GM21723 (cell line): Measurements from ENCODE around the gene TAF11L9.
"Not testable (repeated sequence)": the region's sequence is repeated elsewhere in the genome, so short reads cannot be mapped to it uniquely, and the experiment has no call there.

Experiments
- ATAC-seq: cut with Tn5 transposase; IDR thresholded peaks from one replicate; pipeline ENCODE4 v1.9.1; 2021; ENCODE audit warnings: mild to moderate bottlenecking, moderate library complexity; ENCODE audit not compliant: unreplicated experiment

The TAF11L9 gene

DNA sequence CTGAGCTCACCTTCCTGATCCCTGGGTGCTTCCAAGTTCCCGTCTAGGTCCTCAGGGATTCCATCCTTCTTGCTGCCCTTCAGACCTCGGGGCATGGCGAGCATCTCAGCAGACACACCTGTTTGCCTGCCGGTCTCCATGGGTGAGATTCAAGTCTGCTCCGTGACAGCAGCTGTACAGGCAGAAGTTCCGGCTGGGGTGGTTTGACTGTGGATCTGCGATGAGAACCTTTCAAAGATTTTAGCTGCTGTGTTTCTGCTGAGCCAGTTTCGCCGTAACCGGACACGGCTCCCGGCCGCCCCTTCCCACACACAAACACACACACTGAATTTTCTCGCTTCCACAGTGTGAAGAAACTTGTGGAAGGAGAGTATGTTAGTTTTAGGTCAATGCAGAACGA, at the start of gene TAF11L9:
Gene TAF11L9, minus strand, starts transcription at position 140 of the 400 bp plus-strand sequence.
- ATAC-seq, result not testable (repeated sequence)

DNA sequence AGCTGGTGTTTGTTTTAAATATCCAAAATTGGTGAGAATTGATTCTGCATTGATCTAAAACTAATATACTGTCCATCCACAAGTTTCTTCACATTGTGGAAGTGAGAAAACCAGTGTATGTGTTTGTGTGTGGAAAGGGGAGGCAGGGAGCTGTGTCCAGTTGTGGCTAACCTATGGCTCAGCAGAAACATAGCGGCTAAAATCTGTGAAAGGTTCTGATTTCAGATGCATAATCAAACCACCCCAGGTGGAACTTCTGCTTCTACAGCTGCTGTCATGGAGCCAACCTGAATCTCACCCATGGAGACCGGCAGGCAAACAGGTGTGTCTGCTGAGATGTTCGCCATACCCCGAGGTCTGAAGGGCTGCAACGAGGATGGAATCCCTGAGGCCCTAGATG, 40.0 kb upstream of the TAF11L9 start, which contains the start of gene TAF11L14:
Gene TAF11L14, plus strand, starts transcription at position 301 of the 400 bp plus-strand sequence.
- ATAC-seq, result no peak

DNA sequence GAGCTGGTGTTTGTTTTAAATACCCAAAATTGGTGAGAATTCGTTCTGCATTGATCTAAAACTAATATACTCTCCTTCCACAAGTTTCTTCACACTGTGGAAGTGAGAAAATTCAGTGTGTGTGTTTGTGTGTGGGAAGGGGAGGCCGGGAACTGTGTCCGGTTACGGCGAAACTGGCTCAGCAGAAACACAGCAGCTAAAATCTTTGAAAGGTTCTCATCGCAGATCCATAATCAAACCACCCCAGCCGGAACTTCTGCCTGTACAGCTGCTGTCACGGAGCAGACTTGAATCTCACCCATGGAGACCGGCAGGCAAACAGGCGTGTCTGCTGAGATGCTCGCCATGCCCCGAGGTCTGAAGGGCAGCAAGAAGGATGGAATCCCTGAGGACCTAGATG, 37.6 kb upstream of the TAF11L9 start, which contains the start of gene TAF11L13:
Gene TAF11L13, plus strand, starts transcription at position 301 of the 400 bp plus-strand sequence.
- not testable (repeated sequence) for ATAC-seq

DNA sequence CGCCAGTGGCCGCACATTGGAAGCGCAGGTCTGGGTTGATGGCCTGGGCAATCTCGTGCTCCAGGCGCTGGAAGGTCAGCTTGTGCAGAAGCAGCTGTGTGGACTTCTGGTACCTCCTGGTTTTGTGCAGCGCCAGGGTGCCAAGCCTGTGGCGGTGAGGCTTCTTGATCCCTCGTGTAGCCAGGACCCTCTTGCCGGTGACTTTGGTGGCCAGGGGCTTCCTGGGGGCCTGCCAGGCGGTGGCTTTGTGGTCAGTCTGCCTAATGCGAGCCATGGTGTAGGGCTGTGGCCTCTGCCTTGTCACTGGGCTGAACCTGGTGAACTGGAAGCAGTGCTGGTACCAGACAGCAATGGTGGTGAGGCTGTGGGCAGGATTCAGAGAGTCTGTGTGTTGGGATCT, 31.5 kb upstream of the TAF11L9 start:
- no peak for ATAC-seq

DNA sequence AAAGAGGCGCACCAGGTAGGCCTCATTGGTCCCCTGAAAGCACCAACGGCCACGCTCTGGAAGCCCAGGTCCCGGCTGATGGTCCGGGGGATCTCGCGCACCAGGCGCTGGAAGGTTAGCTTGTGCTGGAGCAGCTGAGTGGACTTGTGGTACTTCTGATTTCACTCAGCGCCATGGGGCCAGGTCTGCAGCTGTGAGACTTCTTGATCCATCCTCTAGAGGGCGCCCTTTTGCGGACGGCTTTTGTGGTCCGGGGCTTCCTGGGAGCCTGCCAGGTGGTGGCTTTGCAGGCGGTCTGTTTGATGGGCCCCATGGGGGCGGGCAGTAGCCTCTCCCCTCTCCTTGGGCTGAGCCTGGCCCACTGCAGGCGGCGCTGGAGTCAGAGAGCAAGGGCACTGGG, 26.4 kb upstream of the TAF11L9 start:
- no peak for ATAC-seq

DNA sequence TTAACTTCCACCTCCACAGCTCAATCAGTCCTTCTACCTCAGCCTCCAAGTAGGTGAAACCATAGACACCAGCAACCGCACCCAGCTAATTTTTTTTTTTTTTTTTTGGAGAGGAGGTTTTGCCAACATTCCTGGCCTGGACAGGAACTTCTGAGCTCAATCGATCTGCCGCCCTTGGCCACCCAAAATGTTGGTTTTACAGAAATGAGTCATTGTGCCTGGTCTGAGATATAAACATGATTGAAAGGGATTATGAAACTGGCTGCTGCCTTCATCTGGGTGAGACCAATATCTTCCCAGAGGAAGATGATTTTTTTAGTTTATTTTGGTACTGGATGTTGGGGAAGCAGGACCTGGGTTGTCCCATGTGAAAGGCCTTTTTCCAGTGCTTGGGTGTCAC, 25.2 kb upstream of the TAF11L9 start:
- ATAC-seq, result no peak

DNA sequence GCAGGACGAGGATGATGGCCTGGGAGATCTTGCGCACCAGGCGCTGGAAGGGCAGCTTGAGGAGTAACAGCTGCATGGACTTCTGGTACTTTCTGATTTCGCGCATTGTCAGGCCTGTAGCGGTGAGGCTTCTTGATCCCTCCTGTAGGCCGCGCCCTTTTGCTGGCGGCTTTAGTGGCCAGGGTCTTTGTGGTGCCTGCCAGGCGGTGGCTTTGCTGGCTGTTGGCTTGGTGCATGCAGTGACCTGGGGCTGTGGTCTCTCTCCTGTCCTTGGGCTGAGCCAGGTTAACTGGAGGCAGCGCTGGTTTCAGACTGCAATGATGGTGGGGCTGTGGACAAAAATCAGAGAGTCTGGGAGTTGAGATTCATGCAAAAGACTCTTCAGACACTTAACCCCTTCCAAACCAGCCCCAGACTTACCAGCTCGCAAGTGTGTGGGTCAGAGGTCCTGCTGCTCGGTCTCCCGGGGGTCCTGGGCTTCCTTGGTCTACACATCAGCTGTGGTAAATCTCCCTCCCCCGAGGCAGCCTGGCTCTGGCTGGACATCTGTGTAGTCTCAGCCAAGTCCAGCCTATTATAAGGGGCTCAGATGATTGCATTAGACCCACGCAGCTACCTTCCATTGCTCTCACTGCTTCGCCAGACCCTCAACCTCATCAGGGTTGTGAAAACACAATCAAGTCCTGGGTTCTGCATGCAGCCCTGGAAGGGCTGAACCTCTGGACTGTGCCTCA, 20.8 kb upstream of the TAF11L9 start:
- ATAC-seq, result no peak

DNA sequence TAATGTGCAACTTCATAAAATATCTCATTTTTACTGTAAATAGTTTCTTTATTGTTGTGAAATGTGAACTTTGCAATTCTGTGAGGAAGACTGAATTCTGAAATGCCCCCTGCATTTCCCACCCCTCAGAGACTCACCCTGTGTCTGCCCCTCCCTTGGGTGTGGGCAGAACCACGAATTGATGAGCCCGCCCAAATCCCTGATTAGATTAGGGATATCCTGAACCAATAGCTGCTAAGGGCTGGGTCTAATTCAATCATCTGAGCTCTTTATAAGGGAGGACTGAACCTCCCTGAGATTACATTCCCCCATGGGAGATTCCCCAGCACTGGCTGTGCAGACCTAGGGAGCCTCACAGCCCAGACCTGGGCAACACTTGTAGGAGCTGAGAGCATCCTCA, 15.9 kb upstream of the TAF11L9 start, which contains the start of gene TAF11L12:
Gene TAF11L12, plus strand, starts transcription at position 301 of the 400 bp plus-strand sequence.
- not testable (repeated sequence) for ATAC-seq

DNA sequence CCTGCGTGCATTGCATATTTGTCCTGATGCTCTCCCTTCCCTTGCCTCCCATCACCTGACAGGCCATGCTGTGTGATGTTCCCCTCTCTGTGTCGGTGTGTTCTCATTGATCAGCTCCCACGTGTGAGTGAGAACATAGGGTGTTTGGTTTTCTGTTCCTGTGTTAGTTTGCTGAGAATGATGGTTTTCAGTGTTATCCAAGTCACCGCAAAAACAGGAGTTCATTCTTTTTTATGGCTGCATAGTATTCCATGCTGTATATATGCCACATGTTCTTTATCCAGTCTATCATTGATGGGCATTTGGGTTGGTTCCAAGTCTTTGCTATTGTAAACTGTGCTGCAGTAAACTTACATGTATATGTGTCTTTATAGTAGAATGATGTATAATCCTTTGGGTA, 13.3 kb upstream of the TAF11L9 start:
- not testable (repeated sequence) for ATAC-seq

DNA sequence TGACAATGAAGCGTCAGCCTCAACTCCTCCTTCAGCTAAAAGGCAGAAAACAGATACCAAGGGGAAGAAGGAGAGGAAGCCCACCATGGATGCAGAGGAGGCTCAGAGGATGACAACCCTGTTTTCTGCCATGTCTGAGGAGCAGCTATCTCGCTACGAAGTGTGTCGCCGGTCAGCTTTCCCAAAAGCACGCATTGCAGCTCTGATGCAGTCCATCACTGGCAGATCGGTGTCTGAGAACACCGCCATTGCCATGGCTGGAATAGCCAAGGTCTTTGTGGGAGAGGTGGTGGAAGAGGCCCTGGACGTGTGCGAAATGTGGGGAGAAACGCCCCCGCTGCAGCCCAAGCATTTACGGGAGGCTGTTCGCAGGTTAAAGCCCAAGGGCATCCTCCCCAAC, 10.8 kb upstream of the TAF11L9 start:
- no peak for ATAC-seq

DNA sequence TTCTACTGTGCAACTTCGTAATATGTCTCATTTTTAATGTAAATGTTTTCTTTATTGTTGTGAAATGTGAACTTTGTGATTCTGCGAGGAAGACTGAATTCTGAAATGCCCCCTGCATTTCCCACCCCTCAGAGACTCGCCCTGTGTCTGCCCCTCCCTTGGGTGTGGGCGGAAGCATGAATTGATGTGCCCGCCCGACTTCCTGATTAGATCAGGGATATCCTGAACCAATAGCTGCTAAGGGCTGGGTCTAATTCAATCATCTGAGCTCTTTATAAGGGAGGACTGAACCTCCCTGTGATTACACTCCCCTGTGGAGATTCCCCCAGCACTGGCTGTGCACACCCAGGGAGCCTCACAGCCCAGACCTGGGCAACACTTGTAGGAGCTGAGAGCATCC, 9.7 kb upstream of the TAF11L9 start, which contains the start of gene TAF11L11:
Gene TAF11L11, plus strand, starts transcription at position 304 of the 400 bp plus-strand sequence.
- ATAC-seq, result not testable (repeated sequence)

DNA sequence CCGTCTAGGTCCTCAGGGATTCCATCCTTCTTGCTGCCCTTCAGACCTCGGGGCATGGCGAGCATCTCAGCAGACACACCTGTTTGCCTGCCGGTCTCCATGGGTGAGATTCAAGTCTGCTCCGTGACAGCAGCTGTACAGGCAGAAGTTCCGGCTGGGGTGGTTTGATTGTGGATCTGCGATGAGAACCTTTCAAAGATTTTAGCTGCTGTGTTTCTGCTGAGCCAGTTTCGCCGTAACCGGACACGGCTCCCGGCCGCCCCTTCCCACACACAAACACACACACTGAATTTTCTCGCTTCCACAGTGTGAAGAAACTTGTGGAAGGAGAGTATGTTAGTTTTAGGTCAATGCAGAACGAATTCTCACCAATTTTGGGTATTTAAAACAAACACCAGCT, 3.5 kb upstream of the TAF11L9 start, which contains the start of gene TAF11L10:
Gene TAF11L10, minus strand, starts transcription at position 101 of the 400 bp plus-strand sequence.
- ATAC-seq, result not testable (repeated sequence)

DNA sequence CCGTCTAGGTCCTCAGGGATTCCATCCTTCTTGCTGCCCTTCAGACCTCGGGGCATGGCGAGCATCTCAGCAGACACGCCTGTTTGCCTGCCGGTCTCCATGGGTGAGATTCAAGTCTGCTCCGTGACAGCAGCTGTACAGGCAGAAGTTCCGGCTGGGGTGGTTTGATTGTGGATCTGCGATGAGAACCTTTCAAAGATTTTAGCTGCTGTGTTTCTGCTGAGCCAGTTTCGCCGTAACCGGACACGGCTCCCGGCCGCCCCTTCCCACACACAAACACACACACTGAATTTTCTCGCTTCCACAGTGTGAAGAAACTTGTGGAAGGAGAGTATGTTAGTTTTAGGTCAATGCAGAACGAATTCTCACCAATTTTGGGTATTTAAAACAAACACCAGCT, 3.3 kb downstream of the TAF11L9 start, which contains the start of gene TAF11L8:
Gene TAF11L8, minus strand, starts transcription at position 101 of the 400 bp plus-strand sequence.
- not testable (repeated sequence) for ATAC-seq

DNA sequence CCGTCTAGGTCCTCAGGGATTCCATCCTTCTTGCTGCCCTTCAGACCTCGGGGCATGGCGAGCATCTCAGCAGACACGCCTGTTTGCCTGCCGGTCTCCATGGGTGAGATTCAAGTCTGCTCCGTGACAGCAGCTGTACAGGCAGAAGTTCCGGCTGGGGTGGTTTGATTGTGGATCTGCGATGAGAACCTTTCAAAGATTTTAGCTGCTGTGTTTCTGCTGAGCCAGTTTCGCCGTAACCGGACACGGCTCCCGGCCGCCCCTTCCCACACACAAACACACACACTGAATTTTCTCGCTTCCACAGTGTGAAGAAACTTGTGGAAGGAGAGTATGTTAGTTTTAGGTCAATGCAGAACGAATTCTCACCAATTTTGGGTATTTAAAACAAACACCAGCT, 8.5 kb downstream of the TAF11L9 start, which contains the start of gene TAF11L7:
Gene TAF11L7, minus strand, starts transcription at position 101 of the 400 bp plus-strand sequence.
- not testable (repeated sequence) for ATAC-seq
